Iris pigment epithelial cell (primary cell): Measurements from ENCODE around the gene WWOX.

Source experiments
- DNase-seq: peaks from one replicate; pipeline ENCODE4 v3.0.0-alpha.2; 2011; ENCODE audit warnings: low read depth

The WWOX gene

DNA sequence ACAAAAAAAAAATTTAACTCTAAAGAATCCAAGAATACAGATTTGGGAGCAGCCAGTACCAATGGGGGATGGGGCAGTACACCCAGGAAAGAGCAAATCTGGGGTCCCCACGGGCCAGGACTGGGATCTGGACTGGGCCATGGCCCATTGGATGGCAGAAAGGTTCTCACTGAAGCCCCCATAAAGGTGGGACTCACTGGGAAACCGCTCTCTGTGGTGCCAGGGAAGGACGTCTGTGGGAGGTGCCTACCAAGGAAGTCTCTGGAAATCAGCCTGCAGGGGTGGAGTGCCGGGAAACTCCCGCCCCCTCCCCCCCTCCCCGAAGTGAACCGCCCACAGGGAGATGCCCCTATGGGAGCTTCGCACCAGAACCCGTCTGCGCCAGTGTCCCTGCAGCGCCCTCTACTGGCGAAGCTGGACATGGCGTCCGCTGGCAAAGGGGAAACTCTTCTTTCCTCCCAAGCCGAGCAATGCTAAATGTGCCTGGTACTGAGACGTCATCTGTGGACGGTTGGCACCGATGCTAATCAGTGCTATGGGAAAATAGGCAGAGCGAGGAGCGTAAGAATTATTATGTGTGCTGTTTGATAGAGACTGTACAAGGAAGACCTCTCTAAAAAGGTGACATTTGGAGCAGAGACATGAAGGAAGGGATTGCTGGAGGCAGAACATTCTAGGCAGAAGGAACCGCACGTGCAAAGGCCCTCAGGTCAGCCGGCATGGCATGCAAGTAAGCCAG, 671.1 kb downstream of the WWOX start:
- no peak for DNase-seq

- no peak for DNase-seq
These were observed 673.8 kb downstream of the WWOX start for GRCh38 chr16:78773291-78773702.

- no peak for DNase-seq
These were observed 674.3 kb downstream of the WWOX start for GRCh38 chr16:78773706-78774105.

DNA sequence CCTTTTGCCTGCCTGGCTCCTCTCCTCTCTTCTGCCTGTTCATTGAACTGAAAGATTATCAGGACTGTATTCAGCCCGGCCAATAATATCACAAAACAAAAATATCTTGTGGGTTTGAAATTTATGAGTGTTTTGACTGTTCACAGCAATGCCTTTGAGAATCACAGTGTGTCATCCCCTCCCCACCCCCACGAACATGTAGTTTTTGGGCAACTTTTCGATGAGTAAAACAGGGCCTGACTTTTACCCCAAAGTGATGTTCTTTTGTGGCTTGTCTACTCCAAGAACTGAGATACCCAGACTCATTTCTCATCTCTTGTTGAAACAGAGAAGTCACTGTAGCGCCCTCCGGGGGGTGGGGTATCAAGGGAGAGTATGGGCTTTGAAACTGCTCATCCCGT, 675.7 kb downstream of the WWOX start:
- DNase-seq = no peak

GRCh38 chr16:78778101-78779004, 678.9 kb downstream of the WWOX start:
- DNase-seq = no peak

- DNase-seq = no peak
These were observed 681.4 kb downstream of the WWOX start for GRCh38 chr16:78780808-78781207.

- DNase-seq = no peak
These were observed 683.1 kb downstream of the WWOX start for GRCh38 chr16:78782572-78782971.

- no peak for DNase-seq
These were observed 684.2 kb downstream of the WWOX start for GRCh38 chr16:78783570-78784079.

GRCh38 chr16:78784771-78785170, 685.3 kb downstream of the WWOX start:
- no peak for DNase-seq

GRCh38 chr16:78785218-78785617, 685.8 kb downstream of the WWOX start:
- DNase-seq = no peak

DNA sequence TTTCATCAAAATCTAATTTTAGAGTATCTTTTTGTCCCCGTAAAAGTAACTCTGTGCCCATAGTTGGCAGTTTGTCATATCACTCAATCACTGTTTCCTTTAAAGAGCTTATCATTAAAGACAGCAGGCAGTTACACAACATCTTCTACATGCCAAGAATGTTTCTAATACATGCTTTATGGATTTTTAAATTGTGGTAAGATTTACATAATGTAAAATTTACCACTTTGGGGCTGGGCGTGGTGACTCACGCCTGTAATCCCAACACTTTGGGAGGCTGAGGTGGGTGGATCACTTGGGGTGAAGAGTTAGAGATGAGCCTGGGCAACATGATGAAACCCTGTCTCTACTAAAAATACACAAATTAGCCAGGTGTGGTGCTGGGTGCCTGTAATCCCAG, 687.2 kb downstream of the WWOX start:
- no peak for DNase-seq

DNA sequence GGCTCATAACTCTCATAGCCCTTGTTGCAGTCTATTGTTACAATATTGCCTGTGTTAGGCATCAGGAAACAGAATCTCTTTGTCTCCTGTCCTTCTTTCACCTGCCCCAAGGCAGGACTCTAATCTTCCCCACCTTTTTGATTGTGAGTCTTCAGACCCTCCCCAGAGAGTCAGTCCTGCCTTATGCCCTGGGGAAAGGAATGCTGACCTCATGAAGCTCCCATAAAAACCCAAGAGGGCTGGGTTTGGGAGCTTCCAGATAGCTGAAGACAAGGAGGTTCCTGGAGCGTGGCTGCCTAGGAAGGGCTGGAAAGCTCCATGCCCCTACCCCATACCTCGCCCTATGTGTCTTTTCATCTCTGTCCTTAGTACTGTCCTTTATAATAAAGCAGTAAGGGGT, 688.8 kb downstream of the WWOX start:
- DNase-seq = no peak

DNA sequence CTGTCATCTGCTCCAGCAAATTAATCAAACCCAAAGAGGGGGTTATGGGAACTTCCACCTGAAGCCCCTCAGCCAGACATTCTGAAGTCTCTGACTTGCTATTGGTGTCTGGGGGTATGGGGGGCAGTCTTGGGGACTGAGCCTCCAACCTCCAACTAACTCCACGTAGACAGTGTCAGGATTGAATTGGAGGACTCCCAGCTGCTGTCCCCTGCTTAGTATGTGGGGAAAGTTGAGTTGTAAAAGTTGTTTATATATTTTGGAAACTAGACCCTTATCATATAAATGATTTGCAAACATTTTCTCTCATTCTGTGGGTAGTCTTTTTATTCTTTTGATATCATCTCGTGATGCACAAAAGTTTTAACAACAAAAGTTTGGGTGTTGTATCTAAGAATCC, 689.2 kb downstream of the WWOX start:
- DNase-seq = no peak

DNA sequence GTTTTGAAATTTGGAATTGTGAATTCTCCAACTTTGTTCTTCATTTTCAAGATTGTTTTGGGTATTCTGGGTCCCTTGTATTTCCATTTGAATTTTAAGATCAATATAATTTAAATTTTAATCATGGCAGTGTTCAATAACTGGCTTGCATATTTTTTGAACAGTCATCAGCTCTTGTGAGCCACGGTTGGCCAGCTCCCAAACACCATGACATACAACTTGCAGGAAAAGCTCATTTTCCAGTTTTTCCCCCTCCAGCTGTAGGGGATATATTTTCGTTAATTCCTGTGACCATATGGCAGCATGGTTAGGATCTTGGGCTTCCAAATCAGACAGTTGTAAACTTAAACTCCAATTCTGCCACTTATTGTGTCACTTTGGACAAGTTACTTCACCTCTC, 690.1 kb downstream of the WWOX start:
- DNase-seq = no peak

DNA sequence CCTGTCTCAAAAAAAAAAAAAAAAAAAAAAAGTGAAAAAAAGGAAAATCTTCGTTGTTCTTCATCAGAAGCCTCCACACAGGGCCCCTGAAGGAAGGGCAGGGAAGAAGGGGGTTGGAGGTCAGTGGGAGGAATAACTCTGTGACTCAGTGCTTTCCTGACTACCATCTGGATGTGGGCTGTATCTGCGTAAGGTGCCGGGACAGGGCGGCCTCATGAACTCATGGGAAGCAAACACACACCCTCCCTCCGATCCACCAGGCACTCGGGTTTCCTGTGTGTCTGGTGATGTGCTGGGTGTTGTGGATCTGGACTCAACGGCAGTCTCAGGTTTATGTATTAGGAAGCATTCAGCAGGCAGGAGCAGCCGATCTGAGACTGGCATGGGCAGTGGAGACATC, 691.6 kb downstream of the WWOX start:
- no peak for DNase-seq

GRCh38 chr16:78791926-78792325, 692.5 kb downstream of the WWOX start:
- no peak for DNase-seq

DNA sequence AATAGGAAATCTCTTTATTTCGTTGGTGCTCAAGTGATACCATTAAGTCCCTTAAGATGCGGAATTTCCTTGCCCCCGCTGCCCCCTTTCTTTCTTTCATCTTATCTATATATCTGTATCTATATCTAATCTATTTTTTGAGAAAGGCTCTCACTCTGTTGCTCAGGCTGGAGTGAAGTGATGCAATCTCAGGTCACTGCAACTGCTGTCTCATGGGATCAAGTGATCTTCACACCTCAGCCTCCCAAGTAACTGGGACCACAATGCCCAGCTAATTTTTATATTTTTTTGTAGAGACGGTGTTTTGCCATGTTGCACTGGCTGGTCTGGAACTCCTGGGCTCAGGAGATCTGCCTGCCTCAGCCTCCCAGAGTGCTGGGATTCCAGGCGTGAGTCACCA, 693.5 kb downstream of the WWOX start:
- no peak for DNase-seq

GRCh38 chr16:78794581-78795250, 695.3 kb downstream of the WWOX start:
- DNase-seq = no peak

- DNase-seq = no peak
These were observed 696.0 kb downstream of the WWOX start for GRCh38 chr16:78795433-78795832.

GRCh38 chr16:78796221-78796866, 696.9 kb downstream of the WWOX start:
- DNase-seq = no peak

DNA sequence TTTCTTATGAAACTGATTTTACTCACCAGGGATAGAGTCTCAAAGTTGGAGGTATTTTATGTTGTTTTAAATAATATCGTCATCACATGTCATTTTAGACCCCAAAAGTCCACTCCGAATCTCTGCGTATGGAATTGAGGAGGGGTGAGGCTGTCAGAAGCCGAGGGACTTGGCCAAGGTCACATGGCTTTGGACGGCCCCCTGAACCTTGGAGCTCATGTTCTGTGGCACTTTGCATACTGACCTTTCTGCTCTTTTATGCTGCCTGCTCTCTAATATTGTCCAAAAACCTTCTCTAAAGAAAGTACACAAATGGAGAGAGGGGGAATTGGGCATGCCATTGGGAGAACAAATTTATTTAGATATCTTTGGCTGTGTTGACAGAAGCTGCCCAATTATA, 700.0 kb downstream of the WWOX start:
- DNase-seq = no peak

DNA sequence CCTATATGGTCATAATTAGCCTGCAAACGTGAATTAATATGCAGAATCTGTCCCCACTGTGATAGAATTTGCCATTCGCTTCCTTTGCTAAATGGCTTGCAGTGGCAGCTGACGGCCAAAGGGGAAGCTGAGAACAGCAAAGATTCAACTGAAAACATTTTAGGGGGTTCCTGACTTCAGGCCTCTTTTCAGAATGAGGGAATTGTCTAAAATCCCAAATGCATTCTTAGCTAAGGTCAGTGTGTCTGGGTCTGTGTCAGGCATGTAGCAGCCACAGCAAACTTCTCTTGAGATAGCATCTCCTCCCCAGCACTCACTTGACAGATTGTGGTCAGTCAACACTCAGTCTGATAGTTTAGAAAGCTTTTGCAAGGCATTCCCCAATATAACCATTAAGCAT, 701.1 kb downstream of the WWOX start:
- no peak for DNase-seq
